SU-DHL-6 (cell line): ENCODE data around the gene NOL9.
"Not testable (repeated sequence)": the region's sequence is repeated elsewhere in the genome, so short reads cannot be mapped to it uniquely, and the experiment has no call there.

Experiments used
- H2AFZ ChIP-seq: fragments of 200-600 bp; sonication (generic); 2 replicates; pipeline ENCODE4 v1.6.1; 2014; ENCODE audit warnings: low read depth, mild to moderate bottlenecking, moderate library complexity, mixed read lengths, antibody characterized with exemption, low read length; ENCODE audit not compliant: severe bottlenecking
- H3F3A ChIP-seq: fragments of 200-600 bp; shearing (Covaris generic); 2 replicates; pipeline ENCODE4 v1.6.0; 2016; ENCODE audit warnings: antibody characterized with exemption, mild to moderate bottlenecking; ENCODE audit not compliant: insufficient read depth
- H3K27ac ChIP-seq: fragments of 200-600 bp; sonication (generic); 2 replicates; pipeline ENCODE4 v1.5.1; 2016; ENCODE audit warnings: low read depth, mild to moderate bottlenecking, low read length, moderate library complexity, mixed read lengths
- H3K27me3 ChIP-seq: fragments of 200-600 bp; sonication (generic), shearing (Covaris generic); 2 replicates; pipeline ENCODE4 v1.6.0; 2014; ENCODE audit warnings: mild to moderate bottlenecking, low read length
- H3K36me3 ChIP-seq: fragments of 200-600 bp; sonication (generic); 2 replicates; pipeline ENCODE4 v1.6.1; 2014; ENCODE audit warnings: mild to moderate bottlenecking, low read length, mixed read lengths
- H3K4me2 ChIP-seq: fragments of 300-600, 200-600 bp; shearing (Covaris generic), sonication (generic); 2 replicates; pipeline ENCODE4 v1.6.0; 2014; ENCODE audit warnings: low read length, low read depth, mild to moderate bottlenecking; ENCODE audit not compliant: poor library complexity, severe bottlenecking
- H3K4me3 ChIP-seq: fragments of 200-600 bp; sonication (generic); 2 replicates; pipeline ENCODE4 v1.5.1; 2014; ENCODE audit warnings: antibody characterized with exemption, low read length, mild to moderate bottlenecking, mixed read lengths; ENCODE audit not compliant: insufficient read depth, poor library complexity, severe bottlenecking
- H3K79me2 ChIP-seq: fragments of 200-600 bp; sonication (generic); 2 replicates; pipeline ENCODE4 v1.6.1; 2014; ENCODE audit warnings: mild to moderate bottlenecking, low read length, moderate library complexity; ENCODE audit not compliant: insufficient read depth
- H3K9ac ChIP-seq: fragments of 200-600 bp; sonication (generic); 2 replicates; pipeline ENCODE4 v1.7.0; 2014; ENCODE audit warnings: mild to moderate bottlenecking, low read length
- H3K9me2 ChIP-seq: fragments of 200-600 bp; sonication (generic); replicated peaks from 2 replicates; pipeline ENCODE4 v1.6.1; 2014; ENCODE audit warnings: low read length; ENCODE audit not compliant: insufficient read depth
- H3K9me3 ChIP-seq: fragments of 200-600 bp; sonication (generic); 2 replicates; pipeline ENCODE4 v1.6.1; 2014; ENCODE audit warnings: low read length, mixed read lengths; ENCODE audit not compliant: insufficient read depth
- H4K20me1 ChIP-seq: fragments of 200-600 bp; sonication (generic); 2 replicates; pipeline ENCODE4 v1.6.1; 2014; ENCODE audit warnings: low read depth, mild to moderate bottlenecking, antibody characterized with exemption, low read length, moderate library complexity, mixed read lengths
- EZH2phosphoT487 ChIP-seq: fragments of 200-600 bp; sonication (generic), shearing (Covaris generic); conservative IDR thresholded peaks from 2 replicates; pipeline ENCODE4 v1.6.1; 2018; ENCODE audit warnings: mild to moderate bottlenecking, antibody characterized with exemption, low read length, moderate library complexity, mixed read lengths
- TF ChIP-seq, protein P1 (sequence below): fragments of 200-600 bp; sonication (generic); IDR thresholded peaks from one replicate; pipeline ENCODE4 v1.5.1; 2017; ENCODE audit warnings: antibody characterized with exemption, mild to moderate bottlenecking, low read length, moderate library complexity; ENCODE audit not compliant: insufficient read depth, poor library complexity, severe bottlenecking

NOL9 gene

DNA sequence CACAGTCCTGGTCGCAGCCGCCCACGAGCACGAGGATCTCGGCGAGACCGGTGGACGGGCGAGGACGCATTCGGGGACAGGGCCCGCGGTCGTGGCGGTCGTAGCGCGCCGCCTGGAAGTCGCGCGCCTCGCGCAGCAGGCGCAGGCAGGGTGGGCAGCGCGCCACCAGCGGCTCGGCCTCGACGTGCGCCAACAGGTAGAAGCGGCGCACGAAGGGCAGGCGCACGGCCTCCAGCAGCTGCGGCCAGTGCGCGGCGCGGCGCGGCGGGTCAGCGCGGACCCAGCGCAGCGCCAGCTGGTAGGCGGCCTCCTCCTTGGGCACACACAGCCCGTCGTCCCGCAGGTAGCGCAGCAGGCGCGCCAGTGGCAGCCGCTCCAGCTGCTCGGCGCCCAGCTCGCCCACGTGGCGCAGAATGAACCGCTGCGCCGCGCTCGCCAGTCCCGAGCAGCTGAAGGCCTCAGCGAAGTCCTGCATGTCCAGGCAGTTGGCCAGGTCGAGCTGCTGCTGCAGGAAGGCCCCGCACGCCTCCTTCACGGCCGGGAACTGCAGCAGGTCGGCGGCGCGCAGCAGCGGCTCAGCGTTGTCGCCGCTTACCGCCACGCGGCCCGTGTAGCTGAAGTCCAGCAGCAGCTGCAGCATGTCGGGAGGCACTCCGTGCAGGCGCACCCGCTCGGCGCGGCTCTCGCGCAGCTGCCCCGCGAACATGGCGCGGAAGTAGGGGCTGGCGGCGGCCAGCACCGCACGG, 47.8 kb upstream of the NOL9 start:
- peak overlapping the region; percentile 80 for H3K4me2 ChIP-seq
- no peaks in the 10 kb centered on the region for H3K36me3 ChIP-seq
- H3K27me3 ChIP-seq: no peaks in the 10 kb centered on the region
- no peak for TF ChIP-seq EZH2phosphoT487
- H3K9me2 ChIP-seq: no peaks in the 10 kb centered on the region
- H3K79me2 ChIP-seq: no peaks in the 10 kb centered on the region
- no peaks in the 10 kb centered on the region for H4K20me1 ChIP-seq
- H3K9me3 ChIP-seq: no peaks in the 10 kb centered on the region
- H2AFZ ChIP-seq: peak overlapping the region; percentile 93
- H3K27ac ChIP-seq: no peak overlapping the region
- peak overlapping the region; percentile 56 for H3K4me3 ChIP-seq
- peak overlapping the region; percentile 63 for H3K9ac ChIP-seq
- H3F3A ChIP-seq: peaks cover 10% of the 10 kb centered on the region; the same call in 1 of the 2 replicates

DNA sequence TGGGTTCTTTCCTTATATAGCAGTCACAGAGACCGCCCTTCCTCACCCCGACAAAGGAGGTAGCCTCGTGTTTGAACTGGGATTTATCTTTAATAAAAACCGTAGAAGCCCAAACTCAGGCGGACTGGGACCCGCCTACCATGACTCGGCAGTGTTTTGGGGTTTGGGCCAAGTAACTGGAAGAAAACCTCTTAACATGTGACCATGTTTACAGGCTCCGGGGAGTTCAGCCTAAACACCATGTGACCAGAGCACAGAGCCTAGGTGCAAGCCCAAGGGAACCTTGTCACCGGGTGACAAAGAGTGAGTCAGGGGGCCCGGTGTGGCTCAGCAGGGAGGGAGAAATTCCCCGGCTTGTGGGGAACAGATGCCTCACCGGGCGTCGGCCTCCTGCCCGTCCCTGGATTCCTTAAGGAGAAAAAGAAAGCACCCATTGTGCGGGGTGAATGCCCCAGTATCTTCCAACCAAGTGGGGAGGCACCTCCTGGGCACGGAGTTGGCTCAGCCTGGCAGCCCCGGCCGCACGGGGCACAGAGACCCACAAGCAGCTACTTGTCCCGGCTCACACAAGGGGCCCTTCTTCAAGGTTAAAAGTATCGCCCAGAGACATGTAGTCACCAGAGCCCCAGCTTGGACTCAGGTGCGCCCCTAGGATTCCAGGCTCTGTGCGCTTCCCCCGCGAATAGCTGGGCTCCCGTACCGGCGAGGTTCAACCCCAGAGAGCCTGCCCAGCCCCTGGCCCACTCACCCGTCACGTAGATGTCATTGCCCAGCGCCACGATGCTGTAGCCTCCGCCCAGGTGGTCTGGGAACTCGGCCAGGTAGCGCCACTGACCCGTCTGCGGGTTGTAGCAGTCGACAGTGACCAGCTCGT, 47.0 kb upstream of the NOL9 start:
- Histone ChIP-seq H3K9ac (peak overlapping the region; percentile 63), H3K27me3 (no peaks in the 10 kb centered on the region), H3K36me3 (no peaks in the 10 kb centered on the region), H3K4me2 (peak overlapping the region; percentile 80), H3F3A (peaks cover 10% of the 10 kb centered on the region; the same call in 1 of the 2 replicates), H4K20me1 (no peaks in the 10 kb centered on the region), H3K79me2 (no peaks in the 10 kb centered on the region), H2AFZ (peak overlapping the region; percentile 93), H3K9me2 (no peaks in the 10 kb centered on the region), H3K9me3 (no peaks in the 10 kb centered on the region), H3K4me3 (peak overlapping the region; percentile 56), H3K27ac (no peak overlapping the region)
- TF ChIP-seq EZH2phosphoT487: no peak
- TF ChIP-seq, protein P1, sequence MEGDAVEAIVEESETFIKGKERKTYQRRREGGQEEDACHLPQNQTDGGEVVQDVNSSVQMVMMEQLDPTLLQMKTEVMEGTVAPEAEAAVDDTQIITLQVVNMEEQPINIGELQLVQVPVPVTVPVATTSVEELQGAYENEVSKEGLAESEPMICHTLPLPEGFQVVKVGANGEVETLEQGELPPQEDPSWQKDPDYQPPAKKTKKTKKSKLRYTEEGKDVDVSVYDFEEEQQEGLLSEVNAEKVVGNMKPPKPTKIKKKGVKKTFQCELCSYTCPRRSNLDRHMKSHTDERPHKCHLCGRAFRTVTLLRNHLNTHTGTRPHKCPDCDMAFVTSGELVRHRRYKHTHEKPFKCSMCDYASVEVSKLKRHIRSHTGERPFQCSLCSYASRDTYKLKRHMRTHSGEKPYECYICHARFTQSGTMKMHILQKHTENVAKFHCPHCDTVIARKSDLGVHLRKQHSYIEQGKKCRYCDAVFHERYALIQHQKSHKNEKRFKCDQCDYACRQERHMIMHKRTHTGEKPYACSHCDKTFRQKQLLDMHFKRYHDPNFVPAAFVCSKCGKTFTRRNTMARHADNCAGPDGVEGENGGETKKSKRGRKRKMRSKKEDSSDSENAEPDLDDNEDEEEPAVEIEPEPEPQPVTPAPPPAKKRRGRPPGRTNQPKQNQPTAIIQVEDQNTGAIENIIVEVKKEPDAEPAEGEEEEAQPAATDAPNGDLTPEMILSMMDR: peak; percentile 9

- no peaks in the 10 kb centered on the region for H3K9me3 ChIP-seq
- H3F3A ChIP-seq: peaks cover 10% of the 10 kb centered on the region; the same call in 1 of the 2 replicates
- H3K4me2 ChIP-seq: peak overlapping the region; percentile 80
- H2AFZ ChIP-seq: no peak overlapping the region
- peak overlapping the region; percentile 63 for H3K9ac ChIP-seq
- H3K36me3 ChIP-seq: no peaks in the 10 kb centered on the region
- no peaks in the 10 kb centered on the region for H4K20me1 ChIP-seq
- no peaks in the 10 kb centered on the region for H3K27me3 ChIP-seq
- H3K27ac ChIP-seq: no peak overlapping the region
- H3K79me2 ChIP-seq: no peaks in the 10 kb centered on the region
- TF ChIP-seq, protein P1: no peak
- TF ChIP-seq EZH2phosphoT487: no peak
- no peaks in the 10 kb centered on the region for H3K9me2 ChIP-seq
- peak overlapping the region; percentile 56 for H3K4me3 ChIP-seq
Observed at GRCh38 chr1:6600410-6601048, 46.2 kb upstream of the NOL9 start.

DNA sequence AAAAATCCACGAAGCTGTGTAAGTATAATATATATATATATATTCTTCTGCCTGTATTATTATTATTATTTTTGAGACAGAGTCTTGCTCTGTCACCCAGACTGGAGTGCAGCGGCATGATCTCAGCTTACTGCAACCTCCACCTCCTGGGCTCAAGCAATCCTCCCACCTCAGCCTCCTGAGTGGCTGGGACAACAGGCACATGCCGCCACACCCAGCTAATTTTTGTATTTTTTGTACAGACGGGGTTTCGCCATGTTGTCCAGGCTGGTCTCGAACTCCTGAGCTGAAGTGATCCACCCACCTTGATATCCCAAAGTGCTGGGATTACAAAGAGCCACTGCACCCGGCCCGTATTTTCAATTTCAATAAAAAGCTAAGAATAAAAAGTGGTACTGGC, 45.7 kb upstream of the NOL9 start:
- peaks cover 10% of the 10 kb centered on the region; the same call in 1 of the 2 replicates for H3F3A ChIP-seq
- not testable (repeated sequence) for H3K9me3 ChIP-seq, H3K9ac ChIP-seq, H3K79me2 ChIP-seq, H3K4me3 ChIP-seq, H4K20me1 ChIP-seq, H3K27ac ChIP-seq, H3K9me2 ChIP-seq, H3K36me3 ChIP-seq, H3K27me3 ChIP-seq, H2AFZ ChIP-seq
- peak overlapping the region; percentile 80 for H3K4me2 ChIP-seq
